B cell (primary cell): ENCODE data around the gene MARK2.

Source experiments
- CTCF ChIP-seq: fragments of 200-600 bp; IDR thresholded peaks from one replicate; pipeline ENCODE4 v1.8.0; 2022; ENCODE audit warnings: antibody characterized with exemption, mild to moderate bottlenecking
- EZH2 ChIP-seq: IDR thresholded peaks from 2 replicates; pipeline ENCODE4 v1.6.1; 2012; ENCODE audit warnings: borderline replicate concordance, low read depth, mild to moderate bottlenecking, moderate library complexity, low read length; ENCODE audit not compliant: insufficient read depth, poor library complexity, severe bottlenecking

GRCh38 chr11:63814383-63814736 lies 24.6 kb upstream of the MARK2 start:
- TF ChIP-seq CTCF (no peak), EZH2 (no peak)
